HCT116 (cell line): Measurements from ENCODE around the gene NKX1-1.

Source experiments
- CEBPB ChIP-seq: IDR thresholded peaks from 2 replicates; pipeline ENCODE4 v1.6.1; 2012; ENCODE audit warnings: low read depth
- REST ChIP-seq: IDR thresholded peaks from 2 replicates; pipeline ENCODE4 v1.6.1; 2012; ENCODE audit warnings: low read depth
- YY1 ChIP-seq: IDR thresholded peaks from 2 replicates; pipeline ENCODE4 v1.6.1; 2011; ENCODE audit warnings: low read length, low read depth, moderate library complexity, mild to moderate bottlenecking; ENCODE audit not compliant: insufficient replicate concordance; ENCODE audit errors: extremely low read depth
- TF ChIP-seq, protein P1 (sequence below), 3 experiments: fragments of 200-600 bp in 1 of 3; sonication (generic) in 1 of 3; IDR thresholded peaks in 2 of 3; conservative IDR thresholded peaks in 1 of 3; 2 replicates each; pipeline ENCODE4 v1.5.1; 2012 to 2017; ENCODE audit warnings: low read depth in 2 of 3, low read length in 2 of 3, antibody characterized with exemption in 1 of 3, borderline replicate concordance in 1 of 3, control low read depth in 1 of 3, mild to moderate bottlenecking in 1 of 3, mixed read lengths in 1 of 3, mixed run types in 1 of 3, moderate library complexity in 1 of 3; ENCODE audit not compliant: insufficient read depth in 1 of 3

GRCh38 chr4:1373892-1374705 lies 32.1 kb downstream of the NKX1-1 start:
- TF ChIP-seq, protein P1, sequence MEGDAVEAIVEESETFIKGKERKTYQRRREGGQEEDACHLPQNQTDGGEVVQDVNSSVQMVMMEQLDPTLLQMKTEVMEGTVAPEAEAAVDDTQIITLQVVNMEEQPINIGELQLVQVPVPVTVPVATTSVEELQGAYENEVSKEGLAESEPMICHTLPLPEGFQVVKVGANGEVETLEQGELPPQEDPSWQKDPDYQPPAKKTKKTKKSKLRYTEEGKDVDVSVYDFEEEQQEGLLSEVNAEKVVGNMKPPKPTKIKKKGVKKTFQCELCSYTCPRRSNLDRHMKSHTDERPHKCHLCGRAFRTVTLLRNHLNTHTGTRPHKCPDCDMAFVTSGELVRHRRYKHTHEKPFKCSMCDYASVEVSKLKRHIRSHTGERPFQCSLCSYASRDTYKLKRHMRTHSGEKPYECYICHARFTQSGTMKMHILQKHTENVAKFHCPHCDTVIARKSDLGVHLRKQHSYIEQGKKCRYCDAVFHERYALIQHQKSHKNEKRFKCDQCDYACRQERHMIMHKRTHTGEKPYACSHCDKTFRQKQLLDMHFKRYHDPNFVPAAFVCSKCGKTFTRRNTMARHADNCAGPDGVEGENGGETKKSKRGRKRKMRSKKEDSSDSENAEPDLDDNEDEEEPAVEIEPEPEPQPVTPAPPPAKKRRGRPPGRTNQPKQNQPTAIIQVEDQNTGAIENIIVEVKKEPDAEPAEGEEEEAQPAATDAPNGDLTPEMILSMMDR (IDR thresholded peaks at IDR 0.05 in 2 of 3, conservative IDR thresholded peaks at IDR 0.05 in 1 of 3; ENCODE audit: borderline replicate concordance in 1 of 3, insufficient read depth in 1 of 3, low read depth in 2 of 3, low read length in 2 of 3), result no peak
- no peak for TF ChIP-seq YY1
- no peak for TF ChIP-seq REST
- no peak for TF ChIP-seq CEBPB
